ENCODE measurements around the gene PLA2G2F.
A peak's percentile ranks its signal among the peaks of the same experiment; 100 is the strongest.

PLA2G2F gene

GRCh38 chr1:20192364-20192763, 53.2 kb downstream of the PLA2G2F start:
- TF ChIP-seq, protein P1, sequence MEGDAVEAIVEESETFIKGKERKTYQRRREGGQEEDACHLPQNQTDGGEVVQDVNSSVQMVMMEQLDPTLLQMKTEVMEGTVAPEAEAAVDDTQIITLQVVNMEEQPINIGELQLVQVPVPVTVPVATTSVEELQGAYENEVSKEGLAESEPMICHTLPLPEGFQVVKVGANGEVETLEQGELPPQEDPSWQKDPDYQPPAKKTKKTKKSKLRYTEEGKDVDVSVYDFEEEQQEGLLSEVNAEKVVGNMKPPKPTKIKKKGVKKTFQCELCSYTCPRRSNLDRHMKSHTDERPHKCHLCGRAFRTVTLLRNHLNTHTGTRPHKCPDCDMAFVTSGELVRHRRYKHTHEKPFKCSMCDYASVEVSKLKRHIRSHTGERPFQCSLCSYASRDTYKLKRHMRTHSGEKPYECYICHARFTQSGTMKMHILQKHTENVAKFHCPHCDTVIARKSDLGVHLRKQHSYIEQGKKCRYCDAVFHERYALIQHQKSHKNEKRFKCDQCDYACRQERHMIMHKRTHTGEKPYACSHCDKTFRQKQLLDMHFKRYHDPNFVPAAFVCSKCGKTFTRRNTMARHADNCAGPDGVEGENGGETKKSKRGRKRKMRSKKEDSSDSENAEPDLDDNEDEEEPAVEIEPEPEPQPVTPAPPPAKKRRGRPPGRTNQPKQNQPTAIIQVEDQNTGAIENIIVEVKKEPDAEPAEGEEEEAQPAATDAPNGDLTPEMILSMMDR (IDR thresholded peaks at IDR 0.05; ENCODE audit: insufficient read depth, missing control alignments) = no peak
- FAIRE-seq = no peak
- DNase-seq (ENCODE audit: insufficient read length, low spot score) = no peak

GRCh38 chr1:20192871-20193411, 53.8 kb downstream of the PLA2G2F start:
- TF ChIP-seq, protein P1 (IDR thresholded peaks at IDR 0.05; ENCODE audit: insufficient read depth, missing control alignments) = no peak
- FAIRE-seq = no peak
- DNase-seq (ENCODE audit: insufficient read length, low spot score) = no peak

DNA sequence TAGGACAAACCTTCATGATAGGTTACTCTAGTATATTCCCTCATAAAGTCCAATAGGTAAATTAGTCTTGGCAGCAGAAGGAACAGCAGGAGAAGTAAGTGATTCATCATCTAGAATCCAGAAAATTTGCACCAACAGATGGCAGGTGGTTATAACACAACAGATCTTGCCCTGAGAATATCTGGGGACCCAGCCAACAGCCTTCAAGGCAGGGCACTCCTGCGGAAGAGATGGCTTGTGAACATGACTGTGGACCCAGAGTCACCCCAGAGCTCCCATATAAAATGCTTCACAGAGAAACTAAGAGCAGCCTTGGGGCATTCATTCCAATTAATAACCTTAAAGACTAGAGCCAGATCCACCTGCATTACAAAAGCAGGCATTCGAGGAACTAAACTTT, 55.1 kb downstream of the PLA2G2F start:
- TF ChIP-seq, protein P1 (IDR thresholded peaks at IDR 0.05; ENCODE audit: insufficient read depth, missing control alignments) = no peak
- FAIRE-seq (no peak), DNase-seq (ENCODE audit: insufficient read length, low spot score) (no peak)

DNA sequence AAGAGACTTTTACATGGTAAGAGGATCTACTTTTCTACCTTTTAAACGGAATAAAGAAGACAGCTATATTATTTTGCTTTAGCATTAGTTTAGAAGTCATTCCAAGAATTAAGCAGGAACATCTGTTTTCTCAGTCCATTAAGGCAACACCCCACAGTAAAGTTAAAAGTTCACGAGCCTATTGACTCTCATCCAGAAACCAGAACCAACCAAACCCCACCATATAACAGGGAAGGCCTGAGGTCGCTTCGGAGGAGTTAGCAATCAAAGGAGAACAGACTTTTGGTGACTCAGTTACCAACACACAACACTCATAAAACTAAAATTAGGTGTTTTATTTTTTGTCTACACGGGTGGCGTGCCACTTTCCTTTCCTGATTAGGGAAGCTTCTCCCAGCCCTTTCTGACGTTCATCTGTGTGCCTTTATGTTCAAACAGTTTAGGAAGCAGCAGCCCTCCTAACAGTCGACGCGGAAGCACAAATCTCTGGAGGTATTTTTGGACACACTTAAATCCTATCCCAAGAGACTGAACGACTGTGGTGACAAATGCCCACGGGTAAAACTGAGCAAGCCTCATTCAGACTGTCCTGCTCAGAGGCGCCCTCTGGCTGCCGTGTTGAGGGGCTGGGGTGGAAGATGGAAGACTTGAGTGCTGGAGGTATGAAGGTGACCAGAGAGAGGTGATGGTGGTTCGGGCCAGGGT, 55.8 kb downstream of the PLA2G2F start:
- FAIRE-seq (no peak), DNase-seq (ENCODE audit: insufficient read length, low spot score) (no peak)
- TF ChIP-seq, protein P1 (IDR thresholded peaks at IDR 0.05; ENCODE audit: insufficient read depth, missing control alignments) = peak; percentile 74

- TF ChIP-seq, protein P1 (IDR thresholded peaks at IDR 0.05; ENCODE audit: insufficient read depth, missing control alignments) = no peak
- FAIRE-seq = no peak
- DNase-seq (ENCODE audit: insufficient read length, low spot score) = no peak
These were observed 56.3 kb downstream of the PLA2G2F start for GRCh38 chr1:20195462-20195780.

DNA sequence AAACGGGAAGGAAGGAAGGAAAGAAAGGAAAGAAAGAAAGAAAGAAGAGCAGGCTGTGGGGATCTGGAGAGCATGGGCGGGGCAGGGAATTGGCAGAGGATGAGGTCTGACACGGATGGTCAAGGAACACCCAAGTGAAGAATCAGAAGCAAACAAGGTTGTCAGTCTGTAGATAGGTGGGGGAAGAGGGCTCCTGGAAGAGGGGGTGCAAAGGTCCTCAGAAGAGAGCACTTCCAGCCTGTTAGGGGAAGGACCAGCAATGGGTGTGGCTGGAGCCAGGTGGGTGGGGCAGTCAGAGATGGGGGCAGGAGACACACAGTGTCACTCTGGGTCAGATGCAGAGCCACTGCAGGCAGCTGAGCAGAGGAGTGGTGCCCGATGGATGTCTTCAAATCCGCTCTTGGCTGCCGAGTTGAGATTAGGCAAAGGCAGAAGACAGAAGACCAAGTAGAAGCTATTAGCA, 58.2 kb downstream of the PLA2G2F start:
- DNase-seq (ENCODE audit: insufficient read length, low spot score) (no peak), FAIRE-seq (no peak)
- TF ChIP-seq, protein P1 (IDR thresholded peaks at IDR 0.05; ENCODE audit: insufficient read depth, missing control alignments) = no peak

GRCh38 chr1:20198296-20198695, 59.2 kb downstream of the PLA2G2F start:
- DNase-seq (ENCODE audit: insufficient read length, low spot score) = no peak
- no peak for FAIRE-seq

More at GRCh38 chr1:20198296-20198695, 59.2 kb downstream of the PLA2G2F start:
- TF ChIP-seq, protein P1 (IDR thresholded peaks at IDR 0.05; ENCODE audit: insufficient read depth, missing control alignments) = no peak

All from D721Med (cell line).